NCI-H446 treated with DMSO at 0.1 percent for 48 hours (cell line): ENCODE results near the gene OR56A5.

Source experiments
- DNase-seq: peaks from one replicate; lab custom pipeline; 2025; lab: John Stamatoyannopoulos, UW

Gene OR56A5

DNA sequence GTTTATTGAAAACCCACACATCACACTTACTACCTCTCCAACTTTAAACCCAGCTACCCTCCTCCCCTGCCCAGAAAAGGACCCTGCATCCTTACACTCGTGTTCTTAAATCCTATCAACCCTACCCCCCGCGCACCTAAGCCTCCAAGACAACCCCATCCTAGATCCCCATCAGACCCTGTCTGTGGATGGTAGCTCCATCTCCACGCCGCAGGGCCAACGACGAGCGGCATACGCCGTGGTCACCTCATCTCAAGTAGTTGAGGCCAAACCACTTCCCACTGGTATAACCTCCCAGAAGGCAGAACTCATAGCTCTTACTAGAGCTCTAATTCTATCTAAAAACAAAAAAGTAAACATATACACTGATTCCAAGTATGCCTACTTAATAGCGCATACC is 35.6 kb downstream of the OR56A5 start:
- DNase-seq, result no peak

DNA sequence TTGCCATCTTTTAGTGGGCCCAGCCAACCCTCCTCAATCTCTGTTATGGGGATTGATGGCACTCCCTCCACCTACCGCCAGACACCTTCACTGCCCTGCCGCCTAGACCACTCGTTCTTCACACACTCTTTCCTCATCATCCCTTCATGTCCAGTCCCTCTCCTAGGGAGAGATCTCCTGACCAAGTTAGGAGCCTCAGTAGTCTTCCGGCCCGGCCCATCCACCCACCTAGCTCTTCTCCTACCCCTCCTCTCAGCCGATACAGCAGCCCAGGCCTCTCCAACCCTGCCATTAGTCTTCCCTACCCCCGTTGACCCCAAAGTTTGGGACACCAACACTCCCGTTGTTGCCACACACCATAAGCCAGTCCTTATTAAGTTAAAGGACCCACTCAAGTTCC is 37.2 kb downstream of the OR56A5 start:
- DNase-seq, result no peak

DNA sequence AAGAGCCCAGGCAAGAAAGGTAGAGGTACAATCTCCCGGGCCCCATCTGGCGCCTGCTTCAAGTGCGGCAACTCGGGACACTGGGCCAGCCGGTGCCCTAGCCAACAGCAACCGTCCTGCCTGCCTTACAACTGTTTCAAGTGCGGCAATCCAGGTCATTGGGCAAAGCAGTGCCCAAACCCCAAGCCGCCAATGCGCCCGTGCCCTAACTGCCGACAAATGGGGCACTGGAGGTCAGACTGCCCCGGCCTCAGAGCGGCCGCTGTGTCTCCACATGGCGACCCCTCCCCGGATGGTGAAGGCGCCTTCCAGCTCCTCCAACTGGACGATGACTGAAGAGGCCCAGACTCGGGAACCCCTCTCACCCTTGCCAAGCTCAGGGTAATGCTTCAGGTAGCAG is 37.7 kb downstream of the OR56A5 start:
- no peak for DNase-seq

DNA sequence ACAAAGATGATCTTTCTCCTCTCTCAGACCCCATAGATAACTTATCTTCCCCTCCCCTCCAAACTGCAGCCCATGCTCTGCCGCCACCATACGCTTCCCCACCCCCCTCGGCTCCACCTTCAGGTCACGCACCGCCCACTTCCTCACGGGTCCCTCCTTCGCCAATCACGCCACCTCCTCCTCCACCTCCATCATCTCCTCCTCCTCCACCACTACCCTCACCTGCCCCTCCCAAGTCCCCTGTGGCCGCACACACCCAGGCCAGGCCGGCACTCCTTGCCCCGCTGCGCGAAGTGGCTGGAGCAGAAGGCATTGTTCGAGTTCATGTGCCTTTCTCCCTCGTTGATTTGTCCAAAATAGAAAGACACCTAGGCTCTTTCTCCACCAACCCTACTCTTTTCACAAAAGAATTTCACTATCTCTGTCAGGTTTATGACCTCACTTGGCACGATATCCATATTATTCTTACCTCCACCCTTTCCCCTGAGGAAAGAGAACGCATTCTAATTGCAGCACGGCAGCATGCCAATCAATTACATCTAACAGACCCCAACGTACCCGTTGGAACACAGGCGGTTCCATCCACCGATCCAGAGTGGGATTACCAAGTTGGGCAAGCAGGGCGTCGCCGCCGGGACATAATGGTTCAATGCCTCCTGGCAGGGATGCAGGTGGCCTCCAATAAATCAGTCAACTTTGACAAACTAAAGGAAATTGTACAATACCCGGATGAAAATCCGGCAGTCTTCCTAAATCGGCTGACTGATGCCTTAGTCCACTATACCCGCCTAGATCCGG is 38.5 kb downstream of the OR56A5 start:
- no peak for DNase-seq

DNA sequence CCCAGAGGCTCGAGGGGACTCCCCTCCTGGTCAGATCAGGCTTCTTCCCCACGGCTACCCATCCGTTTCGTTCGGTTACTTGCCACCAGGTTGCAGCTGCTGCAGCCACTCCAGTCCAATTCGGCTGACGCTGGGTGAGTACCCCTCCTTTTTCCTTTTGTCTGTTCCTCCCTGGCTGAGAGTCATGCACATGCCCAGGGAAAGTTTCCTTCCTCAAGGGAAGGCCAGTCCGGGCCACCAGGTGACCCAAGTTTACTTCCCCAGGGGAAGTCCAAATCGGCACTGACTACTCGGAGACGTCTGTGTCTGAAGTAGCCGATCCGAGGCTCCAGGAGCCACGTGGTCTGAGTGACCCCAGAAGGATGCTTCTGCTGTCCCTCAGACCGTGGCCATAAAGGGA is 39.5 kb downstream of the OR56A5 start:
- DNase-seq, result no peak

DNA sequence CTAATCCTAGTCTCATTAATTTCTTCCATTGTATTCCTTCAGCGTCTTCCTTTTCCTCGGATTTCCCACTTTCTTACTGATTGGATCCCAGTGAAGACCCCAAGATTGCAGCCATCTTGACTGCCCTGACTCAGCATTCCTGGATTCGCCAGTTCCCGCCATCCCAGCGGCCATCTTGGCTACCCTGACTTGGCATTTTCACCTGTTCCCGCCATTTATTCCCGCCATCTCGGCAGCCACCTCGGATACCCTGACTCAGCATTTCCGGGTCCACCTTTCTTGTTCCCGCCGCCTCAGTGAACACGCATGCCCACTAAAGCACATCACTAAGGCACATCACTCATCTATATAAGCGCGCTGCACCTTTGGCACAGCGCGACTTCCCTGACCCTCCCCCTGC is 40.0 kb downstream of the OR56A5 start:
- DNase-seq, result no peak

DNA sequence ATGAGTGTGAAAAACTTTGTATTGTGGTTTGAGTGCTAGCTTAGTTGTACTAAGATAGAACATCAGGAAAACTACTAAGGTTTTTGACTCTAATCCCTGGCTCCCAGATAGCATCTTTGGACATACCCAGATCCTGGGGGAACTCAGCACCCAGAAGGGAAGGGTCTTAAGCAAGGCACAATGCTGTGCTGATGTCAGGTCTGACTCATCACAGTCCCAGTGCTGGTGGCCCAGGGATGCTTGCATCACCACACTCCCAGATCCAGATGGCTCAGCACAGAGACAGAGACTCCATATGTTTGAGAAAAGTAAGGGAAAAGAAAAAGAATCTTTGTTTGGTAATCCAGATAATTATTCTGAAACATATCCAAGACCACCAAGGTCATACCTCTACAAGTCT is 44.5 kb downstream of the OR56A5 start:
- DNase-seq, result no peak

DNA sequence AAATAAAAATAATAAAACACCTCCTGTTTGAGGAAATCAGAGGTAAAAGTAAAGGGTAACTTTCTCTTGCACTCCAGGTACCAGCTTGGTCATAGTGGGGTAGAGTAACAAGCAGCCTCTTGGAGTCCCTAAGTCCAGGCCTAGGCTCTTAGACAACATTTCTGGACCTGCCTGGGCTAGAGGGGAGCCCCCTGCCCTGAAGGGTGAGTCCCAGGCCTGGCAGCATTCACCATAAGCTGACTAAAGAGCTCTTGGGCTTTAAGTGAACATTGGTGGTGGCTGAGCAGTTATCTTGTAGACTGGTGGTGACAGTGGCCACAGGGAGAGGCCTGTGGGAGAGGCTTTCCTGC is 44.9 kb downstream of the OR56A5 start:
- no peak for DNase-seq

DNA sequence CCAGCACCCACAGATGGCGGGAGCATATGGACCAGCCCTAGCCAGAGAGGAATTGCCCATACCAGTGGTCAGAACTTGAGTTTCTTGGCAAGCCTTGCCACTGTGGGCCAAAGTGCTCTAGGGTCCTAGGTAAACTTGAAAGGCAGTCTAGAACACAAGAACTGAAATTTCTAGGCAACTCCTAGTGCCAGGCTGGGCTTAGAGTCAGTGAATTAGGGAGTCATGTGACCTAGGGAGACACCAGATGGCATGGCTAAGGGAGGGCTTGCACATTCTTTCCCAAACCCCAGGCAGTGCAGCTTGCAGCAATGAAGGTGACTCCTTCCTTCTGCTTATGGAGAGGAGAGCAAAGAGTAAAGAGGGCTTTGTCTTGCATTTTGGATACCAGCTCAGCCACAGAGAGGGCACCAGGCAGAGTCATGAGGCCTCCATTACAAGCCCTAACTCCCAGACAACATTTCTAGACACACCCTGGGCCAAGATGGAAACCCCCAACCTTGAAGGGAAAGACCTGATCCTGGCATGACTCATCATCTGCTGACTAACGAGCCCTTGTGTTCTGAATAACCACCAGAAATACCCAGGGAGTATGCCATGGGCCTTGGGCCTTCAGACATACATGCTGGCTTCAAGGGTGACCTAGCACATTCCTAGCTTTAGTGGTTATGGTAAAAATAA is 45.4 kb downstream of the OR56A5 start:
- no peak for DNase-seq
